ENCODE results near the gene SORBS2. TPM values are rescaled to one million over a fixed set of nuclear protein-coding genes. Genes with fewer than 3 reads are reported as not detected.

The SORBS2 gene
- total RNA-seq, 4 donors from 2014 or later: 290 to 437 (median 377) TPM

GRCh38 chr4:185830263-185830994 is 18.4 kb upstream of the SORBS2 start:
- no peaks in the 10 kb centered on the region for H3K27me3 ChIP-seq
- H3K9me3 ChIP-seq: no peaks in the 10 kb centered on the region
- no peak for TF ChIP-seq POLR2A (IDR thresholded peaks at IDR 0.05)
- H3K4me3 ChIP-seq (replicated peaks in 1 of 3): no peak overlapping the region
- 60 to 70% methylated on average over 4 of the region's 4 CpGs for WGBS, 2 donors
- H3K27ac ChIP-seq: no peak overlapping the region
- intact Hi-C loops (cut with DNase I): no loop called here
- no peak for DNase-seq
- H3K36me3 ChIP-seq: no peaks in the 10 kb centered on the region
- peaks cover 15 to 19% of the 10 kb centered on the region in 2 donors for H3K4me1 ChIP-seq

GRCh38 chr4:185826381-185826780 is 14.4 kb upstream of the SORBS2 start:
- peaks cover 19 to 29% of the 10 kb centered on the region in 2 donors for H3K4me1 ChIP-seq
- H3K9me3 ChIP-seq: no peaks in the 10 kb centered on the region
- TF ChIP-seq POLR2A (IDR thresholded peaks at IDR 0.05) (no peak), CTCF (IDR thresholded peaks at IDR 0.05) (no peak)
- H3K36me3 ChIP-seq: no peaks in the 10 kb centered on the region
- peak overlapping the region in 1 of 3 donors; percentile 57 for H3K27ac ChIP-seq
- 0% methylated on average over 1 of the region's 1 CpG for WGBS, 2 donors
- DNase-seq: no peak
- H3K27me3 ChIP-seq: no peaks in the 10 kb centered on the region
- intact Hi-C loops (cut with DNase I): no loop called here
- no peak overlapping the region for H3K4me3 ChIP-seq (replicated peaks in 1 of 3)

GRCh38 chr4:185825737-185826136 is 13.7 kb upstream of the SORBS2 start:
- WGBS, 2 donors: 77 to 91% methylated on average over 6 of the region's 6 CpGs
- no peak for TF ChIP-seq CTCF (IDR thresholded peaks at IDR 0.05)
- TF ChIP-seq POLR2A (IDR thresholded peaks at IDR 0.05): no peak
- H3K9me3 ChIP-seq: no peaks in the 10 kb centered on the region
- DNase-seq: no peak
- H3K27me3 ChIP-seq: no peaks in the 10 kb centered on the region
- peak overlapping the region in 2 of 3 donors; percentile 19 to 57 for H3K27ac ChIP-seq
- peaks cover 12 to 22% of the 10 kb centered on the region in 2 donors for H3K4me1 ChIP-seq
- H3K4me3 ChIP-seq (replicated peaks in 1 of 3): no peak overlapping the region
- intact Hi-C loops (cut with DNase I): no loop called here
- no peaks in the 10 kb centered on the region for H3K36me3 ChIP-seq

GRCh38 chr4:185822791-185823190 is 10.8 kb upstream of the SORBS2 start:
- H3K36me3 ChIP-seq: no peaks in the 10 kb centered on the region
- no peak overlapping the region for H3K4me3 ChIP-seq (replicated peaks in 1 of 3)
- peak overlapping the region in 1 of 3 donors; percentile 63 for H3K27ac ChIP-seq
- H3K4me1 ChIP-seq: peaks cover 25 to 30% of the 10 kb centered on the region in 2 donors
- no peak for DNase-seq
- no peaks in the 10 kb centered on the region for H3K9me3 ChIP-seq
- intact Hi-C loops (cut with DNase I): no loop called here
- WGBS, 2 donors: 85 to 88% methylated on average over 10 of the region's 10 CpGs
- H3K27me3 ChIP-seq: no peaks in the 10 kb centered on the region
- TF ChIP-seq POLR2A (IDR thresholded peaks at IDR 0.05): no peak

GRCh38 chr4:185821029-185821419 is 9.0 kb upstream of the SORBS2 start:
- peaks cover 37 to 41% of the 10 kb centered on the region in 2 donors for H3K4me1 ChIP-seq
- H3K27ac ChIP-seq: peak overlapping the region in 1 of 3 donors; percentile 88
- TF ChIP-seq CTCF (IDR thresholded peaks at IDR 0.05): no peak
- TF ChIP-seq POLR2A (IDR thresholded peaks at IDR 0.05): no peak
- no peaks in the 10 kb centered on the region for H3K27me3 ChIP-seq
- DNase-seq: no peak
- H3K4me3 ChIP-seq (replicated peaks in 1 of 3): no peak overlapping the region
- 85 to 89% methylated on average over 11 of the region's 11 CpGs for WGBS, 2 donors
- no peaks in the 10 kb centered on the region for H3K36me3 ChIP-seq
- intact Hi-C loops (cut with DNase I): no loop called here
- H3K9me3 ChIP-seq: no peaks in the 10 kb centered on the region

All from thyroid gland (tissue), 4 donors.